Uterus (tissue), 4 donors: ENCODE results near the gene KCNIP1. TPM values are rescaled to one million over a fixed set of nuclear protein-coding genes. Genes with fewer than 3 reads are reported as not detected.

Experiments
- DNase-seq, 2 donors: peaks; one replicate each; pipeline ENCODE4 v3.0.0-alpha.2; 2019 to 2020
- H3K27ac ChIP-seq, 2 donors: fragments of 200-600 bp; sonication (generic); 1 replicate in 1 of 2; 2 replicates in 1 of 2; pipeline ENCODE4 v1.5.1; 2016 to 2018
- H3K27me3 ChIP-seq, 2 donors: fragments of 200-600 bp; sonication (generic); one replicate each; pipeline ENCODE4 v1.5.1; 2018 to 2019; ENCODE audit warnings: control low read depth in 1 of 2
- H3K36me3 ChIP-seq, 2 donors: fragments of 200-600 bp; sonication (generic); one replicate each; pipeline ENCODE4 v1.5.1; 2019; ENCODE audit warnings: control low read depth in 1 of 2
- H3K4me1 ChIP-seq, 2 donors: fragments of 200-600 bp; sonication (generic); one replicate each; pipeline ENCODE4 v1.5.1; 2018 to 2019; ENCODE audit warnings: control low read depth in 1 of 2
- H3K4me3 ChIP-seq, 2 donors: fragments of 200-600 bp; sonication (generic); 1 replicate in 1 of 2; 2 replicates in 1 of 2; pipeline ENCODE4 v1.5.1; 2018 to 2019; ENCODE audit warnings: mild to moderate bottlenecking in 1 of 2
- H3K9me3 ChIP-seq, 2 donors: fragments of 200-600 bp; sonication (generic); one replicate each; pipeline ENCODE4 v1.5.1; 2019; ENCODE audit warnings: control low read depth in 1 of 2
- CTCF ChIP-seq, 4 experiments: fragments of 200-600 bp in 2 of 4; fragments of 450-650 bp in 2 of 4; sonication (generic) in 2 of 4; IDR thresholded peaks; one replicate each; pipeline ENCODE4 v1.5.1; 2016 to 2019; ENCODE audit warnings: antibody characterized with exemption in 4 of 4, mild to moderate bottlenecking in 2 of 4, moderate library complexity in 1 of 4
- POLR2A ChIP-seq, 2 donors: fragments of 450-650 bp; IDR thresholded peaks; one replicate each; pipeline ENCODE4 v1.6.1; 2016; ENCODE audit warnings: antibody characterized with exemption in 2 of 2, mild to moderate bottlenecking in 1 of 2, moderate library complexity in 1 of 2
- intact Hi-C: fragments of 100-400 bp; cut with DNase I; formaldehyde crosslinking; loops from one replicate; pipeline ENCODE4 v1.15.1; 2023; ENCODE audit warnings: low total_unique reads
- total RNA-seq, 4 donors: library from RNA; depleted of rRNA in 3 of 4; stranded (reverse); fragments of >200 nt in 3 of 4; gene quantifications; one replicate each; pipeline versions ENCODE4 v1.1.0 to v1.2.4, GENCODE V29; 2014 to 2023
- donor health status: DM: yes; HTN: yes; CAD: no.

KCNIP1 gene
- total RNA-seq, 4 donors from 2014 or later, result 1.3 to 7.0 (median 3.9) TPM

DNA sequence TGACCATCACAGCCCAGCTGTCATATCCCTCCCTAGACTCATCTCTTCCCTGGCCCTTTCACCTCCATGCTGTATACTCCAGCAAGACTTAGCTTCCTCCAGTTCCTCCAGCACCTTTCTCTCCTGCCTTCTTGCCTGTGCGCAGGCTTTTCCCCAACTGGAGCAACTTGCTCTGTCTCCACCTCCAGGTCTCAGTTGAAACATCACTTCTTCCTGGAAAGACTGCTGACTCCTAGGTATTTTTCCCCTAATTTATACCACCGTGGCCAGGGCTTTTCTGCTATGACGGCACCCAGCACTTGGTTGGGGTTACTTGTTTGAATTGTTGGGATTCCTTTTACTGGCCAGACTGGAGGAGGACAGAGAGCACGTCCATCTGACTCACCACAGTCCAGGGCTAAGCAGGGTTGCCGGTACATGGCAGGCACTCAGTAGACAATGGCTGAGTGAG lies 67.5 kb downstream of the KCNIP1 start:
- Histone ChIP-seq H3K36me3 (no peaks in the 10 kb centered on the region), H3K4me3 (no peak overlapping the region), H3K4me1 (no peaks in the 10 kb centered on the region), H3K27me3 (no peaks in the 10 kb centered on the region), H3K27ac (no peak overlapping the region), H3K9me3 (no peaks in the 10 kb centered on the region)
- intact Hi-C loops, result no loop called here
- TF ChIP-seq POLR2A (IDR thresholded peaks at IDR 0.05), result no peak
- no peak for TF ChIP-seq CTCF (IDR thresholded peaks at IDR 0.05)
- DNase-seq, result no peak

DNA sequence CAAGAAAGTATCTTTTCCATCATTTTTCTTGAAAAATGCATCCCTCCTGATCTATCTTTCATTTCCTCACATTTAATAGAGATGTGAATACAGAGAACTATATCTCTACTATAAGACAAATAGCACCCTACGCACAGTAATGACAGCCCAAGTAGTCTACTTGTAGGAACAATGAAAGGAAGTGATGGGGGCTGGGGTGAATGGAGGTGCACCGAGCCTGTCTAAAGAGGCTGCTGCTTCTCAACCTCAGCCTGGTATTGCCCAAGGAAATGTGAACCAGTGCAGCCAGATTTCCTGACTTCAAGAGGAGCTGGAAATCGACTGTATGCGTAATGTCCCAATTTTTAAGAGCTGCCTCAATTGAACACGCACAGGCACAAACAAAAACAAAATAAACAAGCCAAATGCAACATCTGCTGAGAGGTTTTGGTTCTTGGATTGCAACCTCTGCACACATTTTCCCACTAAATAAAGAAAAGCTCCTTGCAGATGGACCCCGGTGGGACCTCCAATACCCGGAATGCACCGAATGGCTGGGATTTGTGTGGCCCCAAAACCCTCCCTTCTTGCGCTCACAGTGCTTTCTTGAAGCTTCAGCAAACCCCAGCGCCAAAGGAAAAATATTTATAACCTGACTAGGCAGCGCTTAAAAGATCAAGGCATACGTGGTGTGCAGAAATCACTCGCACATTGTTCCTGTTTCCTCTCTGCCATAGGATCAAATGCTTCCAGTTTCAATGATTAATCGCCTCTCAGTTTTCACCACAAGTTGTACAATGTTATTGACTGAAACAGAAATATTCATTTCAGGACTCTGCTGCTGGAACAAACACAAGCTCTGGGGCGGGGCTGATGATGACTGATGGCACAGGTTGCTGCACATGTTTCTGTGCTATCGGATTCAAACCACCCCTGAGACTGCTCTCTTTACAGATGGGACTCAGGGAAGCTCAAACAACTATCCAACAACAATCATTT lies 68.3 kb downstream of the KCNIP1 start:
- H3K9me3 ChIP-seq, result no peaks in the 10 kb centered on the region
- TF ChIP-seq CTCF (IDR thresholded peaks at IDR 0.05) (no peak), POLR2A (IDR thresholded peaks at IDR 0.05) (no peak)
- intact Hi-C loops, result no loop called here

DNA sequence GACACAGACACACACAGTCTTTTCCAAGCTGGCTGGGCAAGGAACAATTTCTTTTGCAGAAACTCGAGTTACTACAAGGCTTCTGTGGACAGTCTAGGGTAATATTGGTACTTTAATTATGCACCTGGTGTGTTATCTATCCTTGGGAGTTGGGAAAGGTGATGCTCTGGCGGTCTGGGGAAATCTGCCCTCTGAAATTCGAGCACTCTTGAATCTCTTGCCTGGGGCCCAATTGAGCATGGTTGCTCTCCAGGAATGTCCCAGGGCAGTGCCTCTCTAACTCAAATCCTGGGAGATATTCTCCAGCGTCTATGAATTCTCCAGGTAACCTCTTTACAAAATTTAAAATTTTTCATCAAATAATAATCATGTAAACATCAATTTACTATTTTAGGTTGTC lies 69.3 kb downstream of the KCNIP1 start:
- no peaks in the 10 kb centered on the region for H3K27me3 ChIP-seq
- no peaks in the 10 kb centered on the region for H3K9me3 ChIP-seq
- no peaks in the 10 kb centered on the region for H3K36me3 ChIP-seq
- intact Hi-C loops, result no loop called here
- TF ChIP-seq POLR2A (IDR thresholded peaks at IDR 0.05) (no peak), CTCF (IDR thresholded peaks at IDR 0.05) (no peak)
- H3K4me3 ChIP-seq, result no peak overlapping the region
- no peak overlapping the region for H3K27ac ChIP-seq
- no peaks in the 10 kb centered on the region for H3K4me1 ChIP-seq
- DNase-seq, result no peak

More for the DNA sequence above, 68.3 kb downstream of the KCNIP1 start:
- DNase-seq, result no peak
- no peak overlapping the region for H3K4me3 ChIP-seq
- H3K27ac ChIP-seq, result no peak overlapping the region
- no peaks in the 10 kb centered on the region for H3K36me3 ChIP-seq
- H3K27me3 ChIP-seq, result no peaks in the 10 kb centered on the region
- no peaks in the 10 kb centered on the region for H3K4me1 ChIP-seq

DNA sequence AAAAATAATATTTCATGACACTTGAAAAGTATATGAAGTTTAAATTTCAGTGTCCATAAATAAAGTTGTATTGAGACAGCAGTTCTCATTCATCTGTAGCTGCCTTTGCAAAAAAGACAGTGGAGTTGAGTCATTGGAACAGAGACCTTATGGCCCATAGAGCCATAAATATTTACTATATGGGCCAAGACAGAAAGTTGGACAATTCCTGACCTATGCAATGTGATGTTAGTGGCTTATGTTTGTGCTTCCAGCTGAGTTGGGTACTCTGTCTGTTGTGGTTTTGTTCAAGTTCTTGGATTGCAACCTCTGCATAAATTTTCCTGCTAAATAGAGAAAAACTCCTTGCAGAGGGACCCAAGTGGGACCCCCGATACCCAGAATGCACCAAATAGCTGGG lies 69.8 kb downstream of the KCNIP1 start:
- TF ChIP-seq POLR2A (IDR thresholded peaks at IDR 0.05) (no peak), CTCF (IDR thresholded peaks at IDR 0.05) (no peak)
- no peaks in the 10 kb centered on the region for H3K9me3 ChIP-seq
- intact Hi-C loops, result no loop called here
- H3K27ac ChIP-seq, result no peak overlapping the region
- H3K27me3 ChIP-seq, result no peaks in the 10 kb centered on the region
- H3K4me1 ChIP-seq, result no peaks in the 10 kb centered on the region
- H3K4me3 ChIP-seq, result no peak overlapping the region
- H3K36me3 ChIP-seq, result no peaks in the 10 kb centered on the region
- DNase-seq, result no peak
